NCI-H748 (cell line): ENCODE measurements around the gene DAB2IP.

Experiments
- DNase-seq: peaks from one replicate; lab custom pipeline; 2025; ENCODE audit not compliant: unreplicated experiment; lab: John Stamatoyannopoulos, UW

DAB2IP gene

DNA sequence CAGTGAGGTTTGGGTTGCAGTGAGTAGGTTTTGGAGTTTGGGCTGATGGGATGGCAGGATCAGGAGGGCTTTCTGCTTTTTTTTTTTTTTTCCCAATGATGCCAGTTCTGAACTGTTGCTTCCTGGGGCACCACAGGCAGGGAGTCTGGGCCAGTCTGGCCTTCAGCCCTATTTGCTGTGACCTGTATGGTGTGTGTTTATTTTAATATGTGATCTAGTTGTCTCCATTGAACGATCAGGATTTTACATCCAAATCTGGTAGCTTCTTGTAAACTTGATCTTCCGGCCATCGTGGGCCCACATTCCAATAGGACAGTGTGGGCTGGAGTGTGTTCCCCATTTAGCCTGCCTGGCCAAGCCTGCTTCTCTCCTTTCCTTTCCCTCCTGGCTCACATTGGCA is 25.8 kb upstream of the DAB2IP start:
- no peak for DNase-seq

GRCh38 chr9:121626012-121626411 is 25.4 kb upstream of the DAB2IP start:
- no peak for DNase-seq

DNA sequence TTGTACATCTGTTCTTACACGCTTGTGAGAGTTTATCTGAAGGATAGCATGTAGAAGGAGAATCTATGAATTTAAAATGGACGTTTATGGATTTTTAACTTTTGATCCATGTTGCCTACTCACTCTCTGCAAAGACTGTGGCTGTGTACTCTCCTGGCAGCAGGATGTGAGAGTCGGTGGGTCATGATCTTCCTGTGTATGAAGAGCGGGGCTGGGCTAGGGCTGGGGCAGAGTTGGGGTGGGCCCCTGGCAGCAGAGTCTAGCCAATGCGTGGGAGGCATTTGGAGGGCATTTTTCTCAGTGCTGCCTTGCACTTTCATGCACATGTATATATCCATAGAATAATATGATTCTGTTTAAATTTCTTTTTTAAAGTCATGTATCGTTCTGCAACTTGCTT is 24.0 kb upstream of the DAB2IP start:
- no peak for DNase-seq

- no peak for DNase-seq
Observed at GRCh38 chr9:121628401-121628800, 23.0 kb upstream of the DAB2IP start.

DNA sequence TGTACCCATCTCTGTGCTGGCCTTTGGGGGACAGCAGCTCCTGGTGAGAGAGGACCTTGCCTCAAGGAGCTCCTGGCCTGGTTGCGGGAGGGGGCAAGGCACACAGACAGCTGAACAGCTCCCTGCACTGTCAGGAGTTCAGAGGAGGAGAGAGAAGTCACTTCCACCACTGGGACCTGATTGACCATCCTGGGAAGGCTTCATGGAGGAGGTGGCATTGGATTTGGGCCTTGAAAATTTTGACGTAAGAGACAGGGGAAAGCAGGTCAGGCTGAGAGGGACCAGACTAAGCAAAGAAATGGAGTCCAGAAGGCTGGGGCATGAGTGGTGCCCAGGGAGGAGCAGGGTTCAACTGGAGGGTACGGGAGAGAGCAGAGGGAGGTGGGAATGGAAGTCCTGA is 20.3 kb upstream of the DAB2IP start:
- no peak for DNase-seq

DNA sequence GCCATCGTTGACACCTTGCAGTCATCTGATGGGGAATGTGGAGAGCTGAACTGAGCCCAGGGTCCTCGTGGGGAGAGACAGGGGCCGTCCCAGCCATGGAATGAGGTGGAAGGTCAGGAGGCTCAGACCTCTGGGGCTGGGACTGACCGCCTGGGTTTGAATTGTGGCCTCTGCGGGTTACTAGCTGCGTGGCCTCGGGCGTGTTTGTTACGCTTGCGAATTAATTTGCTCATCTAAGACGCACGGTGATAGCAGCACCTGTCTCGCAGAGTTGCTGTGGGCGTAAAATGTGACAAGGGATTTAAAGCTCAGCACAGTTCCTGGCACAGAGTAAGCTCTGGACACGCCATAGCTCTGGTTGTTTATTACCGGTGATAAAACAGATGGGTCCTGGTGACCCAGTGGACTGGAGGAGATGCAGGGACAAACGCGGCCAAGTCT is 19.4 kb upstream of the DAB2IP start:
- DNase-seq, result no peak

DNA sequence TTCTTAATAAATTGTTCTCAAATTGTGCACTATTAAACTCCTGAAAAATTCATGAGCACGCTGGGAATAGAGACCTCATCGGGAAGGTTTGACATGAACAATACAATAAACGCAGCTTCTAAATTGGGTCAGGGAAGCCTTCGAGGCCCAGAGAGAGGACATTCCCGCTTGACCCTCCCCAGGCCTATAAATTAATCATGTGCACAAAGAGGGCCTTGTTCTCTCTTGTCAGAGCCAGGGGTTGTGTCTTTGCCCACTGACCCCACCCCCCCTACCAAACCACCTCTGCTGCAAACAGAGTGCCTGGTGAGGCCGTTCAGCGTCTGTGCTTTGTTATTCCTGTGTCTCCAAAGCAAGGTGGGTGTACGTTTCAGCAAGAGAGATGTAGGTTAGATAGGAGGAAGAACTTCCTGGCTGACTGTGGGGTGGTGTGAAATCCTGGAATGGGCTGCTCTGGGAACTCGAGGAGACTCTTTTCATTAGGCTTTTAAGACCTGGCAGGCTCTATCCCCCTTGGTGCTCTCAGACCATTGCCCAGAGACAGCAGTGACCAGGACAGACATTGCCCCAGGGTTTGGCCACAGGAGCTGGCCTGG is 18.2 kb upstream of the DAB2IP start:
- DNase-seq, result no peak

DNA sequence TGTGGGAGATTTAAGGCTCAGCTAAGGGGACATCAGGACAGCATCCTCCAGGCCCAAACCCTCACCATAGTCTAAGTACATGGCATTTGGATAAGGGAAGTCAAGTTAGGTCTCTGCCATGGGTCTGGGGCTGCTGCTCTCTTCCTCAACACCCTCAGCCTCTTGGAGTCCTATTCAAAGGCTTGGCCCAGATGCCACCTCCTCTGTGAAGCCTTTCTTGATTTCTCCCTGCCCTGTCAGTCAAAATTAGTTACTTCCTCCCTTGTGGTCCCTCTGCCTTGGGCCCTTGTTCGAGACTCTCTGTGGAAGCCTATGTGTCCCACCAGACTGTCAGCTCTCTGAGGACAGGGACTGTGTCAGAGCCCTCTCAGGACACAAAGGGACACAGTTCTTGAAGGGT is 17.7 kb upstream of the DAB2IP start:
- no peak for DNase-seq

- DNase-seq, result peak; percentile 10
Observed at GRCh38 chr9:121634329-121635261, 16.8 kb upstream of the DAB2IP start.

- DNase-seq, result no peak
Observed at GRCh38 chr9:121635300-121635876, 16.0 kb upstream of the DAB2IP start.

- DNase-seq, result no peak
Observed at GRCh38 chr9:121636341-121636865, 15.0 kb upstream of the DAB2IP start.

- DNase-seq, result no peak
Observed at GRCh38 chr9:121636978-121637712, 14.3 kb upstream of the DAB2IP start.

DNA sequence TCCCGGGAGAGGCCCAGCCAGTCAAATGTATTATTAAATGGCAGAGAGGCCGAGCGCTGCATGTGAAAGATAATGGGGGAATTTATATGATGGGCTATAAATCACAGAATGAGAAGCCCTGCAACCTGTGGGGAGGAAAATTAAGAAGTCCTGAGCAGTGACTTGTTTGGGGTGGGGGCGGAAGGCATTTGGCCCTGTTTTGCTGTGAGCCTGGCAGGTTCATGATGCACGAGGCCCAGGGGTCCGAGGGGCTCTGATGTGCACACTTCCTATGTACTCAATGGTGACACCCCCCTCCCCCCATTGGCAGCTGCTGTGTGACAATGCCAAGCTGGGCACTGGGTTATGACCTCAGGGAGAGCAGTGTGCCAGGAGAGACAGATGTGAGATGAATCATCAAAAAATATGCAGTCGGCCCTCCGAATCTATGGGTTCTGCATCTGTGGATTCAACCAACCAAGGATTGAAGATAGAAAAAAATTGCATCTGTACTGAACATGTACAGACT is 13.7 kb upstream of the DAB2IP start:
- no peak for DNase-seq

DNA sequence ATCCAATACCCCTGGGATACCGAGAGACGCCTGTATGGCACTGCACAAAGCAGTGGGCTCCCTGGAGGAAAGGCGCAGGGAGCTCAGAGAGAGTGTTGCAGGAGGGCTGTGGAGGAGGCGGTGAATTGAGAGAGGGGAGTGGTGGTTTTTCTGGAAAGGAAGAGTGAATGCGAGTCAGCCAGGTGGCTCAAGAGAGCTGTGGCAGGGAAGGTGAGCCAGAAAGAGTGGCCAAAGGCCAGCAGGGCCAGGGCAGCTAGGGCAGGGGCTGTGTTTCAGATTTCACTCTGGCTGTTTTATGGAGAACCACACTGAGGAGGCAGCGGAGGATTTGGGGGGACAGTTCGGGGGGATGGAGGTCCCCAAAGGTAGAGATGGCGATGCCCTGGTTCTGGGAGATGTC is 13.0 kb upstream of the DAB2IP start:
- DNase-seq, result no peak

GRCh38 chr9:121638901-121639592 is 12.4 kb upstream of the DAB2IP start:
- no peak for DNase-seq

GRCh38 chr9:121639619-121640018 is 11.8 kb upstream of the DAB2IP start:
- DNase-seq, result no peak

DNA sequence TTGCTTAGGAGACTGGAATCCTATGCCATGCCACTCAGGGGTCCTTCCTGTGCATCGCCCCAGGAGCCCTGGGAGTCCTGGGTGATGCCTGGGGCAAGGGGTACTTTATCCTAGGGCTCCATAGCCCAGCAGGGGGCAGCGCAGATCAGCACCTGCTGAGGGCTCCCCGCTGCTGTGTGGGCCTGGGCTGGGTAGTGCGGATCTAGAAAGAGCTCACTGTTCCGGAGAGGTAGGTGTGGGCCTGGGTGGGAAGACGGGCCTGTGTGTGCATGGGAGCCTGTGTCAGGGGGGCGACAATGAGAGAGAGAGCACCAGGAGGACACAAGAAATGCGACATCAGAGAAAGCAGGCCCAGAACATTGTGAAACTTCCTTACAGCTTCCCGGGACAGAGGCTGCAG is 11.4 kb upstream of the DAB2IP start:
- no peak for DNase-seq

GRCh38 chr9:121640491-121641223 is 10.8 kb upstream of the DAB2IP start:
- no peak for DNase-seq

GRCh38 chr9:121641224-121641611 is 10.2 kb upstream of the DAB2IP start:
- DNase-seq, result no peak

- no peak for DNase-seq
Observed at GRCh38 chr9:121642758-121643157, 8.7 kb upstream of the DAB2IP start.
